PC-9 (cell line): Measurements from ENCODE around the gene PIEZO2. TPM values are rescaled to one million over a fixed set of nuclear protein-coding genes. Genes with fewer than 3 reads are reported as not detected.
"Not testable (repeated sequence)": the region's sequence is repeated elsewhere in the genome, so short reads cannot be mapped to it uniquely, and the experiment has no call there.

ENCODE experiments used
- Bru-seq: library from RNA; stranded (reverse); fragments of 400-500 nt; gene quantifications from one replicate; lab custom pipeline; 2021; lab: Mats Ljungman, UMichigan
- BruChase-seq, 2 experiments: library from RNA; stranded (reverse); fragments of 400-500 nt; gene quantifications; one replicate each; lab custom pipeline; 2021; lab: Mats Ljungman, UMichigan
- BruUV-seq: library from RNA; stranded (reverse); fragments of 400-500 nt; replicated peaks from 2 replicates; lab custom pipeline; 2021; lab: Mats Ljungman, UMichigan
- CTCF ChIA-PET: fragments of 300-600 bp; sonication (Branson Sonifier 250); formaldehyde crosslinking; loops from one replicate; lab custom pipeline; 2022; ENCODE audit warnings: antibody characterized with exemption; lab: Charles Lee
- POLR2A ChIA-PET: fragments of 300-600 bp; sonication (Branson Sonifier 250); formaldehyde crosslinking; loops from one replicate; lab custom pipeline; 2022; ENCODE audit warnings: antibody characterized with exemption; ENCODE audit not compliant: unreplicated experiment; lab: Charles Lee
- DNase-seq, 2 experiments: peaks; one replicate each; pipeline versions ENCODE4 v3.0.0 to v3.0.0-alpha.2; 2015 to 2022; ENCODE audit warnings: mixed read lengths in 1 of 2
- H2AFZ ChIP-seq: fragments of 200-600 bp; sonication (generic); 2 replicates; pipeline ENCODE4 v1.8.1; 2017; ENCODE audit warnings: antibody characterized with exemption
- H3F3A ChIP-seq: fragments of 200-600 bp; sonication (generic); 2 replicates; pipeline ENCODE4 v1.8.1; 2017; ENCODE audit warnings: antibody characterized with exemption, mild to moderate bottlenecking, low read depth; ENCODE audit not compliant: insufficient read depth
- H3K27ac ChIP-seq: fragments of 200-600 bp; sonication (generic); 2 replicates; pipeline ENCODE4 v1.6.1; 2016; ENCODE audit warnings: mixed run types
- H3K27me3 ChIP-seq: fragments of 200-600 bp; sonication (generic); 2 replicates; pipeline ENCODE4 v1.6.1; 2016; ENCODE audit warnings: low read depth, mixed run types; ENCODE audit not compliant: insufficient read depth
- H3K36me3 ChIP-seq: fragments of 200-600 bp; sonication (generic); 2 replicates; pipeline ENCODE4 v1.6.1; 2016; ENCODE audit warnings: low read depth, mixed run types
- H3K4me1 ChIP-seq: fragments of 200-600 bp; sonication (generic); replicated peaks from 2 replicates; pipeline ENCODE4 v1.6.1; 2016; ENCODE audit warnings: mixed run types; ENCODE audit not compliant: insufficient read depth
- H3K4me2 ChIP-seq: fragments of 200-600 bp; sonication (generic); 2 replicates; pipeline ENCODE4 v1.6.1; 2017; ENCODE audit warnings: mixed run types
- H3K4me3 ChIP-seq: fragments of 200-600 bp; sonication (generic); 2 replicates; pipeline ENCODE4 v1.6.1; 2016; ENCODE audit warnings: mixed run types
- H3K79me2 ChIP-seq: fragments of 200-600 bp; sonication (generic); 2 replicates; pipeline ENCODE4 v1.6.1; 2017; ENCODE audit warnings: low read depth, mixed run types
- H3K9me2 ChIP-seq: fragments of 200-600 bp; sonication (generic); 2 replicates; pipeline ENCODE4 v1.8.1; 2017; ENCODE audit warnings: mild to moderate bottlenecking; ENCODE audit not compliant: insufficient read depth
- H3K9me3 ChIP-seq: fragments of 200-600 bp; sonication (generic); 2 replicates; pipeline ENCODE4 v1.8.1; 2016; ENCODE audit warnings: low read depth; ENCODE audit not compliant: insufficient read depth
- H4K20me1 ChIP-seq: fragments of 200-600 bp; sonication (generic); 2 replicates; pipeline ENCODE4 v1.8.1; 2017; ENCODE audit not compliant: insufficient read depth
- EZH2 ChIP-seq: fragments of 200-600 bp; sonication (generic); IDR thresholded peaks from 2 replicates; pipeline ENCODE4 v1.8.0; 2017; ENCODE audit warnings: antibody characterized with exemption, low read depth
- intact Hi-C: fragments of 100-400 bp; cut with micrococcal nuclease; formaldehyde crosslinking; loops from one replicate; pipeline ENCODE4 v1.10.0; 2022; ENCODE audit not compliant: unreplicated experiment
- long read RNA-seq: library from polyadenylated mRNA; stranded (forward); transcript quantifications from one replicate; pipeline ENCODE4 v2.0.0, GENCODE V29; 2022
- total RNA-seq: library from RNA; stranded (reverse); gene quantifications from 2 replicates; pipeline ENCODE4 v1.2.3, GENCODE V29; 2021
- TF ChIP-seq, protein P1 (sequence below): fragments of 200-600 bp; sonication (generic); conservative IDR thresholded peaks from 2 replicates; pipeline ENCODE4 v1.6.1; 2017; ENCODE audit warnings: mixed run types, antibody characterized with exemption, mild to moderate bottlenecking, moderate library complexity

Gene PIEZO2
- total RNA-seq = not detected in 2 replicates
- percentile 0 among the genes with signal in this experiment for Bru-seq, nascent RNA
- BruChase-seq, experiment 1, labeled RNA remaining after a 2-hour chase = percentile 0 among the genes with signal in this experiment
- not detected for BruChase-seq, experiment 2, labeled RNA remaining after a 6-hour chase
- long read RNA-seq = 0 reads

DNA sequence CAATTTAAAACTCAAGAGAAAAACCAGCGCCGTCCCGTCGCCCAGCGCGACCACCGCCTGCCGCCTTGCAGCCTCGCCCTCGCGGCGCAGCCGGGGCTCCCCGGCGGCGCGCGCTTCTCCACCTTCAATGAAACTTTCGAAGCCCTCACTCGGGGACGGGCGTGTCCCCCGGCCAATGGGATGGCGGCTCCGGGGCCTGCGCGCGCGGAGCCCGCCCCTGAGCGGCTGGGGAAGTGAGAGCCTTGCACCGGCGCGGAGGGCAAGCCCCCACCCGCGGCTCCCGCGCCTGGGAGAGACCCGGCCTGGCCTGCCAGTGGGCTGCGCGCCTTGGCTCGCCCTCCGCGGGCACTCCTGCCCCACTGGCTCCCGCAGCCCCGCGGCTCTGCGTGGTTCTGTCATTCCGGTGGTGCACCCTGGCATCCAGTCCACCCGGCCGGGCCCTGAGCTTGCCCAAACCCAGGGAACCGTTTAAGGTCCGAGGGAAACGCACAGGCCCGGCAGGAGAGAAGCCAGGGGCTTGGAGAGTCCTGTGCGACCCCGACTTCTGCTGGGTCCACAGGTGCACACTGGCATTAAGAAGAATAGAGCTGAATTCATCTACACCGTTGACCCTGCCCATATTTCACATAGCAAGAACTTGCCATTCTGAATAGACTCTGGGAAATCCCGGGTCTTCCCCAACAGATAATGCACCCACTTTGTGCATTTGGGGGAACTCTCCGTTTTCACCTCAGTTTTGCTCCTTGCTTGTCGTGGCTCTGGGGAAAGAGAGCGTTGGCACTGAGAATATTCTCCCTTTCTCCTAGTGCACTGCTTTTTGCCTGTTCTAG is at the start of gene PIEZO2:
Gene PIEZO2 (minus strand): TSS at position 129 of the 830 bp plus-strand sequence. CDS start 981 bp downstream, outside the sequence.
- Histone ChIP-seq H3K9me2 (no peaks in the 10 kb centered on the region), H4K20me1 (no peaks in the 10 kb centered on the region), H3K4me2 (no peak within 1 kb of the TSS), H3K27me3 (peaks cover 64% of the 10 kb centered on the region), H3K27ac (no peak within 1 kb of the TSS), H3K4me3 (no peak within 1 kb of the TSS), H3K4me1 (no peaks in the 10 kb centered on the region), H3K9me3 (no peaks in the 10 kb centered on the region), H3K36me3 (no peaks in the 10 kb centered on the region), H3F3A (no peaks in the 10 kb centered on the region), H3K79me2 (no peaks in the 10 kb centered on the region), H2AFZ (no peak within 1 kb of the TSS)
- CTCF ChIA-PET = no interaction called here
- TF ChIP-seq, protein P1, sequence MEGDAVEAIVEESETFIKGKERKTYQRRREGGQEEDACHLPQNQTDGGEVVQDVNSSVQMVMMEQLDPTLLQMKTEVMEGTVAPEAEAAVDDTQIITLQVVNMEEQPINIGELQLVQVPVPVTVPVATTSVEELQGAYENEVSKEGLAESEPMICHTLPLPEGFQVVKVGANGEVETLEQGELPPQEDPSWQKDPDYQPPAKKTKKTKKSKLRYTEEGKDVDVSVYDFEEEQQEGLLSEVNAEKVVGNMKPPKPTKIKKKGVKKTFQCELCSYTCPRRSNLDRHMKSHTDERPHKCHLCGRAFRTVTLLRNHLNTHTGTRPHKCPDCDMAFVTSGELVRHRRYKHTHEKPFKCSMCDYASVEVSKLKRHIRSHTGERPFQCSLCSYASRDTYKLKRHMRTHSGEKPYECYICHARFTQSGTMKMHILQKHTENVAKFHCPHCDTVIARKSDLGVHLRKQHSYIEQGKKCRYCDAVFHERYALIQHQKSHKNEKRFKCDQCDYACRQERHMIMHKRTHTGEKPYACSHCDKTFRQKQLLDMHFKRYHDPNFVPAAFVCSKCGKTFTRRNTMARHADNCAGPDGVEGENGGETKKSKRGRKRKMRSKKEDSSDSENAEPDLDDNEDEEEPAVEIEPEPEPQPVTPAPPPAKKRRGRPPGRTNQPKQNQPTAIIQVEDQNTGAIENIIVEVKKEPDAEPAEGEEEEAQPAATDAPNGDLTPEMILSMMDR = no peak
- no peak for TF ChIP-seq EZH2
- no peak for DNase-seq
- intact Hi-C loops = no loop called here
- POLR2A ChIA-PET = no interaction called here
- BruUV-seq = no TSS peak

DNA sequence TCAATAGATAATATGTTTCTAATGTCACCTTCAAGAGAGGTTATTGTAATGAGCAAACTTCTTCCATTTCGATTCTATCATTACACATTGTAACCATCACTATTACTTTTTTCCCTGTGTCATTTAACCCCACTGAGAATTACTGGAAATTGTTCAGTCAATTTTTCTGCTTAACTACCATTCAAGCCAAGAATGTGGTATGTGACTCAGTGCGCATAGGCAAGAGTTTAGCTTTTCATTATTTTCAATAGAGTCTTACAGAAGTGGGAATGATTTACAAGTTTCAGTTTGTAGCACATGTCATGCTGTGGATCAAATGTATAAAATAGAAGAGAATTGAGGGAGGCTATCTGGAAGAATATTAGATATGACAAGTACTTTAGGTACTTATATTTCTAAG is 34.3 kb upstream of the PIEZO2 start:
- Histone ChIP-seq H3K4me1 (no peaks in the 10 kb centered on the region), H3K4me2 (no peak overlapping the region), H3F3A (no peaks in the 10 kb centered on the region), H3K36me3 (no peaks in the 10 kb centered on the region), H4K20me1 (no peaks in the 10 kb centered on the region), H3K4me3 (no peak overlapping the region), H3K9me2 (no peaks in the 10 kb centered on the region), H3K27me3 (peaks cover 21% of the 10 kb centered on the region), H3K9me3 (no peaks in the 10 kb centered on the region), H3K79me2 (no peaks in the 10 kb centered on the region), H2AFZ (no peak overlapping the region), H3K27ac (no peak overlapping the region)
- intact Hi-C loops = no loop called here
- BruUV-seq = no TSS peak
- CTCF ChIA-PET = no interaction called here
- no peak for DNase-seq
- TF ChIP-seq EZH2 = no peak
- TF ChIP-seq, protein P1 = no peak
- POLR2A ChIA-PET = no interaction called here

DNA sequence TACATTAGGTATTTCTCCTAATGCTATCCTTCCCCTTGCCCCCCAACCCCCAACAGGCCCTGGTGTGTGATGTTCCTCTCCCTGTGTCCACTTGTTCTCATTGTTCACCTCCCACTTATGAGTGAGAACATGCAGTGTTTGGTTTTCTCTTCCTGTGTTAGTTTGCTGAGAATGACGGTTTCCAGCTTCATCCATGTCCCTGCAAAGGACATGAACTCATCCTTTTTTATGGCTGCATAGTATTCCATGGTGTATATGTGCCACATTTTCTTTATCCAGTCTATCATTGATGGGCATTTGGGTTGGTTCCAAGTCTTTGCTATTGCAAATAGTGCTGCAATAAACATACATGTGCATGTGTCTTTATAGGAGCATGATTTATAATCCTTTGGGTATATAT is 32.3 kb upstream of the PIEZO2 start:
- H3K79me2 ChIP-seq, H3K9me3 ChIP-seq, H4K20me1 ChIP-seq, H3K4me2 ChIP-seq, H3K4me1 ChIP-seq, BruUV-seq, H3K27ac ChIP-seq, H3K9me2 ChIP-seq, DNase-seq, POLR2A ChIA-PET, H3K36me3 ChIP-seq, H2AFZ ChIP-seq, intact Hi-C loops, CTCF ChIA-PET, H3K4me3 ChIP-seq, H3F3A ChIP-seq: not testable (repeated sequence)
- H3K27me3 ChIP-seq = peaks cover 28% of the 10 kb centered on the region
